Medulla oblongata (tissue), 1 donor: ENCODE results near the gene GAB1.

Source experiments
- DNase-seq: peaks from one replicate; pipeline ENCODE4 v3.0.0-alpha.2; 2015; ENCODE audit errors: extremely low spot score

The GAB1 gene

GRCh38 chr4:143489106-143489505 is 152.4 kb downstream of the GAB1 start:
- no peak for DNase-seq

- no peak for DNase-seq
These were observed 161.3 kb downstream of the GAB1 start for GRCh38 chr4:143498021-143498420.

- DNase-seq, result no peak
These were observed 165.6 kb downstream of the GAB1 start for GRCh38 chr4:143502231-143502630.

- DNase-seq, result no peak
These were observed 169.4 kb downstream of the GAB1 start for GRCh38 chr4:143506031-143506430.

GRCh38 chr4:143511906-143512305 is 175.2 kb downstream of the GAB1 start:
- DNase-seq, result no peak

- no peak for DNase-seq
These were observed 176.3 kb downstream of the GAB1 start for GRCh38 chr4:143512978-143513313.

- DNase-seq, result peak; percentile 98
These were observed 176.9 kb downstream of the GAB1 start, which contains the start of gene SMARCA5 for GRCh38 chr4:143513314-143514168. TSS of gene SMARCA5 (plus strand) at chr4:143513702. CDS start at chr4:143513925, 223 bp downstream.

- DNase-seq, result no peak
These were observed 177.5 kb downstream of the GAB1 start for GRCh38 chr4:143514169-143514495.

- DNase-seq, result peak; percentile 62
These were observed 177.8 kb downstream of the GAB1 start for GRCh38 chr4:143514497-143514896.

GRCh38 chr4:143514901-143515300 is 178.2 kb downstream of the GAB1 start:
- peak; percentile 13 for DNase-seq

GRCh38 chr4:143515905-143516304 is 179.2 kb downstream of the GAB1 start:
- DNase-seq, result no peak

GRCh38 chr4:143517764-143518163 is 181.1 kb downstream of the GAB1 start:
- no peak for DNase-seq
